GM12874 (cell line): Measurements from ENCODE around the gene EFCC1.

Source experiments
- CTCF ChIP-seq: IDR thresholded peaks from 2 replicates; pipeline ENCODE4 v1.5.1; 2011; ENCODE audit warnings: low read depth, mild to moderate bottlenecking, control low read depth, low read length, moderate library complexity; ENCODE audit not compliant: insufficient read depth

EFCC1 gene

DNA sequence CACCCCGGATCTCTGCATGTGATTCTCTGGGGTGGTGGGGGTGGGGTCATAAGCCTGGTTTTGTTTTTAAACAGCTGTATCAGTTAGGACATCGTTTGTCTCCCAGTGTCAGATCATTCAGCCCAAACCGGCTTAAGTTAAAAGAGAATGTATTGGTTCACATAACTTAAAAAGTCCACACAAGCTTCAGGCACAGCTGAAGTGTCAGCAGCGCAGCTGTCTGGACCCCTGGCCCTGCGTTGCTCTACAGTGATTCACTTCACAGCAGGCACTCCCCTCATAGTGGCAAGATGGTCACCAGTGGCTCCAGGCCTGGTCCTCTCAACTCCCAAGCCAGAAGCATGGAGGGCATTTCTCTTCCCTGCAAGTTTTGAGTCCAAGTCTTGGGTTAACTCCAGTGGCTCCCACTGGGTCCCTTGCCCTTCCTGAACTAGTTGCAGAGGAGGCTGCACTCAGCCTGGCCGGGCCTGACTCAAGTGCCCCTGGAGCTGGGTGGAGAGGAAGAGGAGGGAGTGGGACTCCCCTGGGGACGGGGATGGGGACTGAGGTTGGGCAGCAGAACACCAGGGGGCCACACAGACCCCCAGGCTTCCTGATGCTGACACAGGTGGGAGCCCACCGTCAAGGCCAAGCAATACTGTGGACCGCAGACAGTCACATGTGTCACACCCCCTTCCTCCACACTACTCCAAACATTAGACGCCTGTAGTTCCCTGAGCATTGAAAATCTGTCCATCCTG lies 30.5 kb downstream of the EFCC1 start:
- no peak for TF ChIP-seq CTCF

DNA sequence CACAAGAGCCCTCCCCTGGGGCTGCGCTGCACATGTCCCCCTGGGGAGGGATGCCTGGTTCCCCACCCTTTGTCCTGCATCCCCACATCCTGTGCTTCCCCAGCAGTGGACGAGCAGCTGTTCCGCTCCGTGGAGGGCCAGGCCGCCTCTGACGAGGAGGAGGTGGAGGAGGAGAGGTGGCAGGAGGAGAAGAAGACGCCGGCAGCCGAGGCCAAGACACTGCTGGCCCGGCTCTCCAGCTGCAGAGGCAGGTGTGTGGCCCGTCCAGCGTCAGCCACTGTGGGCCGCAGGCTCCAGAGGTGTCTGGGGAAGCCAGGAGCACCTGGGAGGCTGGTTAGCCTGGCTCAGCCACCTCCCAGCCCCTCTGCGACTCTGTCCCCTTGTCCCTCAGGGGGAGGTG lies 31.6 kb downstream of the EFCC1 start:
- no peak for TF ChIP-seq CTCF

DNA sequence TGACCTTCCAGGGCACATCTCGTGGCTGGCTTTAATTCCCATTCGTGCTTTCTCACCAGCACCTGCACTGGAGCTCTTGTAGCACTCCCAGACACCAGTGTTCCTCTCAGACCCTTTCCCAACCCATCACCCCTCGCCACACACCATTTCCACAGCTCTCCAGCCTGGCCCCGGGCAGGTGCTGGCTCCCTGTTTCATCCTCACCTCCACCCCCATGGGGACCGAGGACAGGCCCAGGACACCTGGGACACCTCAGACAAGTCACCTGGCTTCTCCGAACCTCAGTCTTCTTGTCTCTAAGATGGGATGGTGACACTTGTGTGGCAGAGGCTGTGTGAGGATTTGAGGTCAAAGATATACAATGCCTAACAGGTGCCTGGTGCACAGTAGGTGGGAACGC lies 32.0 kb downstream of the EFCC1 start:
- TF ChIP-seq CTCF: no peak

DNA sequence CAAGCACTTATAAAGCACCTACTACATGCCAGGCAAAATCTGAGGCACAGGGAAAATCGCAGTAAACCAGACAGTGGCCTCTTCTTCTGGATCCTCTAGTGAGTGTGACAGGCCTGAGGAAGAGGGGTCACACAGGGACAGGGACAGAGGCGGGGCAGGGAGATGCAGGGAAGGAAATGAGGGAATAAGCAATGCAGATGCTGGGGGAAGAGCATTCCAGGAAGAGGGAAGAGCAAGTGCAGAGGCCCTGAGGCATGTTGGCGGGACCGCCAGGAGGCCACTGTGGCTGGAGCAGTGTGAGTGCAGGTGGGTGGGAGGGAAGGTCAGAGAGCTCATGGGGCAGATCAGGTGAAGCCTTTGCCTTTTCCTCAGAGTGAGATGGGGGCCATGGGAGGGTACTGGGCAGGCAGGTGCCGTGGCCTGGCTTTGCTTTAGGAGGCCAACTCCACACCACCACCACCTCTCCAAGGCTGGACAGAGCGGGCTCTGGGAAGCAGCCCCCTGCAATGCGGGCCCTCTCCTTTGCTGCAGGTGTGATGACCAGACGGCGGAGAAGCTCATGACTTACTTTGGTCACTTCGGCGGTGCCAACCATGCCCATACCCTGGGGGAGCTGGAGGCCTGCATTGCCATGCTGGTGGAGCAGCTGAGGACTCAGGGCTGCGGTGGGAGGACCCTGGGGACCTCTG lies 32.7 kb downstream of the EFCC1 start:
- TF ChIP-seq CTCF: no peak

DNA sequence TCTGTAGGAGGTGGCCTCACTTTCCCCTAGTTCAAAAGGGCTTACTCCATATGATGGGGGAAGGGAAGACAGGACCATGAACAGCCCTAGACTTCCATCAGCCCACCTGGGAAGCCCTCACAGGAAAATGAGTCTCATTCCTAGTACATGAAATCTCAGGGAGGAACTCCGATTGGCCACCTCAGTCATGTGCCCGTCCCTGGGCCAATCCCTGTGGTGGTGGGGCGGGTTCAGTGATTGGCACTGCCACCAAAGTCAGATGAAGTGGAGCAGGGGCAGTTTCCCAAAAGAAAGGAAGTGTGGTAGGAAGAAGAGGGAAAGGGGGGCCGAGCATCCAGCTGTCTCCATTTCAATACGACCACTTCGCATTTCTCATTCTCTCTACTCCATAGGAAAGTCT lies 33.5 kb downstream of the EFCC1 start:
- TF ChIP-seq CTCF: no peak

DNA sequence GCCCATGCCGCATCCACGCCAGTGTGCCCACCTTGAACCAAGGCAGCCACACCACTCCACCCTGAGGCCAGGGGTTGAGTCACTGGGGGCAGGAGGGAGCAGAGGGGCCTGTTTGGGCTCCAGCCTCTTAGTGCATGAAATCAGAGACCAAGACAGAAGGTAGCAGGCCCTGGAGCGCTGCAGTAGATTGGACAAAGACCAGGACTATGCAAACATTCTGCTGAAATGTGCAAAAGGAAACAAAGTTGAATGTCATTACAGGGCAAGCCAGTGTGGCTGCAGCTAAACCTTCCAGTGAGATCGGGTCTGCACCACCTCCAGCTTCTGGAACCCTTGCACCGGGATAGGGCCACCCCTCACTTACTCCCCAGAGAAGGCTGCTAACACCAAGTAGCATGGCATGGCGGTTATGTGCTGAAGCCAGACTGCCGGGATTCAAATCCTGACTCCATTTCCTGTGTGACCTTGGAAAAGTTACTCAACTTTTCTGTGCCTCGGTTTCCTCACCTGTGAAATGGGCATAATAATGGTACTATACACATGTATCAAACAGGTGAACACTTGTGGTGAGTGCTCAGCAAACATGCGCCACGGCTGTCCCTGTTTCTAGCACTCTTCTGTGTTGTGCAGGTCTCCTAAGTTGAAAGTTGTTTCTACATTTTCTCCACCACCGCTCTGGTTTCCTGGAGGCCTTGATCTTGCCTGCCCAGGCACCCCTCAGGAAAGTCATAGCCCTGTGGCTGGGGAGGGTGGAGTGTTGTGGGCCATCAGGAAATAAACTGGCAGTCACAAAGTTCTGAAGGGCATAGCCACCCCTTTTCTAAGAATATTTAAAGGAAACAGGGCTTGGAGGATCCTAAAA lies 34.5 kb downstream of the EFCC1 start:
- no peak for TF ChIP-seq CTCF
